Osteoblast (primary cell): ENCODE data around the gene CMTM7. TPM values are rescaled to one million over a fixed set of nuclear protein-coding genes. Genes with fewer than 3 reads are reported as not detected.

Source experiments
- DNase-seq: peaks from one replicate; pipeline ENCODE4 v3.0.0; 2011; ENCODE audit warnings: low spot score, mixed read lengths; ENCODE audit not compliant: insufficient read length; ENCODE audit errors: missing footprints
- H2AFZ ChIP-seq: 2 replicates; pipeline ENCODE4 v1.6.0; 2011; ENCODE audit warnings: mild to moderate bottlenecking, low read length
- H3K27ac ChIP-seq: 2 replicates; pipeline ENCODE4 v1.5.1; 2011; ENCODE audit warnings: mild to moderate bottlenecking, low read depth, low read length, moderate library complexity
- H3K27me3 ChIP-seq: 2 replicates; pipeline ENCODE4 v1.6.0; 2012; ENCODE audit warnings: mild to moderate bottlenecking, control low read depth, inconsistent platforms, low read length, moderate library complexity; ENCODE audit not compliant: insufficient read depth
- H3K36me3 ChIP-seq: 2 replicates; pipeline ENCODE4 v1.5.1; 2011; ENCODE audit warnings: mild to moderate bottlenecking, low read length, control low read depth, moderate library complexity; ENCODE audit not compliant: insufficient read depth
- H3K4me1 ChIP-seq: 2 replicates; pipeline ENCODE4 v1.5.1; 2011; ENCODE audit warnings: mild to moderate bottlenecking, low read length, control low read depth, moderate library complexity; ENCODE audit not compliant: insufficient read depth
- H3K4me2 ChIP-seq: 2 replicates; pipeline ENCODE4 v1.6.0; 2011; ENCODE audit warnings: mild to moderate bottlenecking, low read length; ENCODE audit not compliant: insufficient read depth
- H3K4me3 ChIP-seq: fragments of 200-600 bp; sonication (generic); 3 replicates; pipeline ENCODE4 v1.5.1; 2012; ENCODE audit warnings: mild to moderate bottlenecking, low read length, inconsistent platforms; ENCODE audit not compliant: insufficient read depth
- H3K79me2 ChIP-seq: 2 replicates; pipeline ENCODE4 v1.6.0; 2012; ENCODE audit warnings: mild to moderate bottlenecking, low read length, control low read depth, inconsistent platforms; ENCODE audit not compliant: insufficient read depth
- H3K9me3 ChIP-seq: 2 replicates; pipeline ENCODE4 v1.5.1; 2011; ENCODE audit warnings: low read depth, low read length, control low read depth
- H4K20me1 ChIP-seq: 2 replicates; pipeline ENCODE4 v1.6.0; 2012; ENCODE audit warnings: mild to moderate bottlenecking, low read length, control low read depth; ENCODE audit not compliant: insufficient read depth
- CTCF ChIP-seq: IDR thresholded peaks from 2 replicates; pipeline ENCODE4 v1.5.1; 2011; ENCODE audit warnings: mild to moderate bottlenecking, low read depth, low read length, moderate library complexity; ENCODE audit errors: extremely low read depth
- total RNA-seq: library from RNA; depleted of rRNA; stranded (reverse); fragments of >200 nt; gene quantifications from 2 replicates; pipeline ENCODE4 v1.2.3, GENCODE V29; 2012

The CMTM7 gene
- total RNA-seq, 1 donor = 7.2 TPM

- no peak for TF ChIP-seq CTCF
- peak; percentile 15 for DNase-seq
- H3K9me3 ChIP-seq = no peaks in the 10 kb centered on the region
- H3K4me3 ChIP-seq = no peak overlapping the region
- H3K36me3 ChIP-seq = no peaks in the 10 kb centered on the region
- H4K20me1 ChIP-seq = no peaks in the 10 kb centered on the region
- no peak overlapping the region for H2AFZ ChIP-seq
- no peak overlapping the region for H3K27ac ChIP-seq
- H3K27me3 ChIP-seq = no peaks in the 10 kb centered on the region
- peaks cover 16% of the 10 kb centered on the region for H3K4me1 ChIP-seq
- H3K4me2 ChIP-seq = no peak overlapping the region
- H3K79me2 ChIP-seq = peaks cover 8% of the 10 kb centered on the region
These were observed 49.1 kb downstream of the CMTM7 start for GRCh38 chr3:32440611-32441350.

- Histone ChIP-seq H3K4me2 (no peak overlapping the region), H3K36me3 (no peaks in the 10 kb centered on the region), H3K27ac (peak overlapping the region; percentile 51), H3K79me2 (peaks cover 8% of the 10 kb centered on the region), H2AFZ (no peak overlapping the region), H3K4me3 (no peak overlapping the region), H3K9me3 (no peaks in the 10 kb centered on the region), H3K27me3 (no peaks in the 10 kb centered on the region), H3K4me1 (peaks cover 12% of the 10 kb centered on the region), H4K20me1 (no peaks in the 10 kb centered on the region)
- peak; percentile 59 for DNase-seq
- TF ChIP-seq CTCF = no peak
These were observed 51.1 kb downstream of the CMTM7 start for GRCh38 chr3:32442766-32443165.

- TF ChIP-seq CTCF = no peak
- Histone ChIP-seq H3K27me3 (no peaks in the 10 kb centered on the region), H2AFZ (no peak overlapping the region), H3K4me3 (no peak overlapping the region), H3K4me2 (peak overlapping the region; percentile 7), H3K79me2 (peaks cover 8% of the 10 kb centered on the region), H3K27ac (peak overlapping the region; percentile 51), H4K20me1 (no peaks in the 10 kb centered on the region), H3K9me3 (no peaks in the 10 kb centered on the region), H3K36me3 (no peaks in the 10 kb centered on the region), H3K4me1 (peaks cover 12% of the 10 kb centered on the region)
- peak; percentile 61 for DNase-seq
These were observed 51.8 kb downstream of the CMTM7 start for GRCh38 chr3:32443478-32443877.

DNA sequence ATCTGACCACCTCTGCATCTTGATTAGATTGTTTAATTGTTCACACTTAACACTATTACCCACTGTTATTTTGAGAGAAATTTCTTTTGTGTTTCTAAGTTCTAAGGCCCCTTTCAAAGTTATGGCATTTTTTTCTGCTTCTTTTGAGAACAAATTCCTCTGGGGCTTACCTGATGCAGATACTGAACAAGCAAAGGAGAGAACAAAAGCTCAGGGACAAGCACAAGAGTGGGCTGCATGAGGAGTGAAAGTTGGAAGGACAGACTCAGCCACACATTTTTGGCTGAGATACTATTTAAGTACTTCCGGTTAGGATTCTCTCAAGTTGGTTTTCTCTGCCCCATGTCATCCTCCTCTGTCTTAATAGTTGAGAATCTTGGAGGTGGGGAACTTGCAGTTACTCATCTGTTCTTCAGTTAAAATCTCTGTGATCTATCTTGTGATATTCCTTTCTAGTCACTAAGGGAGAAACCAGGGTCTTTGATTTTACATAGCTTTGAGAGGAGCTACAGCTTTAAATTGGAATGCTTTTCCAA is 56.3 kb downstream of the CMTM7 start:
- no peak overlapping the region for H3K4me3 ChIP-seq
- no peak for TF ChIP-seq CTCF
- H3K27ac ChIP-seq = no peak overlapping the region
- no peak overlapping the region for H3K4me2 ChIP-seq
- H3K79me2 ChIP-seq = no peaks in the 10 kb centered on the region
- no peak overlapping the region for H2AFZ ChIP-seq
- peaks cover 7% of the 10 kb centered on the region for H3K4me1 ChIP-seq
- H3K27me3 ChIP-seq = no peaks in the 10 kb centered on the region
- no peaks in the 10 kb centered on the region for H3K36me3 ChIP-seq
- no peaks in the 10 kb centered on the region for H4K20me1 ChIP-seq
- DNase-seq = no peak
- H3K9me3 ChIP-seq = no peaks in the 10 kb centered on the region
